NCI-H226 (cell line): Measurements from ENCODE around the gene DHPS.
A peak's percentile ranks its signal among the peaks of the same experiment; 100 is the strongest.
"Not testable (repeated sequence)": the region's sequence is repeated elsewhere in the genome, so short reads cannot be mapped to it uniquely, and the experiment has no call there.

Source experiments
- DNase-seq: peaks from one replicate; pipeline ENCODE4 v3.0.0-alpha.2; 2015

DHPS gene

DNA sequence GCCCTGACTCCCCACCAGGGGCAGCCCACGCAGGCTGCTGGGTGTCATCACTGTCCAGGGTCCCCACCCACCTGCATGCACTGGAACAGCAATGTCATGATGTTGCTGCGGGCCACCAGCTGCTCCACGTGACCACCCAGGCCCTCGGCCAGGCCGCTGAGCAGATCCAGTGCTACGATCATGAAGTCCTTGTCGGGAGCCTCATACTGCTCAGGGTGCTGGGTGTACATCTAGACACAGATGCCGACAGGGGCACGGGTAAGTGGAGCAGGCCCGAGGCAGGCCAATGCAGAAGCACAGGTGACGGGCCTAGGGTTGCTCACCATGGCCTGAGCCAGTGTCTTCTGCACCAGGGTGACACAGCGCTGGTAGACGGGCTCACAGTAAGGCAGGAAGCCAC is 23.5 kb upstream of the DHPS start:
- no peak for DNase-seq

DNA sequence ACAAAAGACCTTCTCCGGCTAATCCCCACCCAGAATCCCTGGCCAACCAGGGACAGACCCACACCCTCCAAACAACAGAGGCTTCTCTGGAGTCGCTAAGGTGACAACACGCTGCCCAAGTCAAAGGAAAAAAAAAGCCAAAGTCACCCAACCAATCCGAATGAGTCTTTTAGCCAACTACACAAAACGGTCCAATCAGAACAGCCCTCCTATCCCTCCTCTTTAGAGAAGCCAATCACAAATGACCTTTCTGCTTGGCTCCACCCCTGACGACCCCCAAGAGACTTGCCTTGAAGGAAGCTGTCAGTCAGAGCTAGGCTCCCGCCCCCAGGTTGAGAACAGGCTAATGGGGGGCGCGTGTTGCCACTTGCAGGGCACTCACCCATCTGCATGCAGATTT is 21.4 kb upstream of the DHPS start:
- peak; percentile 14 for DNase-seq

DNA sequence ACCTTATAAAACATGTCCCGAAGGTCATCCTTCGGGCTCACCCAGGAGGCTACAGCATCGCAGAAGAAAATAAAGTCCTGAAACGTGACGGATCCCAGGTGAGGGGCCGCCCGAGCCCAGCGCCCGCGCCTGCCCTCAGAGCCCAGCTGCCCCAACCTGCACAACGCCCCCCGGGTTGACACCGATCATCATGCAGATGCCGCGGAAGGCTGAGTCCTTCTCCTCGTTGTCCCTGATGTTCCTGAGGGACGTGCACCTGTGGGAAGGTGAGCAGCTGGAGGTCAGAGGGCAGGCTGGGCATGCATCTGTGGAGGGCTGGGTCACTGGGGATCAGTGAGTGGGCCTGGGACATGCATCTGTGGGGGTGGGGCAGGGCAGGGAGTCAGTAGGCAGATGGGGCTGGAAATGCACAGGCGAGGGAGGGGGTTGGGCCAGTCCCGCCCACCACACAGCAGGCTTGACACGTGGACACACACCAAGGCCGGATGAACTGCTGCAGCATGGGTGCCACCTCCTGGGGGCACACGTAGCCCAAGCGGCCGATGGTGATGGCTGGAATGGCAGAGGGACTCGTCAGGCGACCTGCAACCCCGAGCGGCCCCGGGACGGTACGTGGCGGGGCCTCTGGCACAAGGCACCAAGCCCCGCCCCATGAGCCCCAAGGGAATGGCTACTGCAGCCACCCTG is 20.1 kb upstream of the DHPS start:
- DNase-seq, result no peak

DNA sequence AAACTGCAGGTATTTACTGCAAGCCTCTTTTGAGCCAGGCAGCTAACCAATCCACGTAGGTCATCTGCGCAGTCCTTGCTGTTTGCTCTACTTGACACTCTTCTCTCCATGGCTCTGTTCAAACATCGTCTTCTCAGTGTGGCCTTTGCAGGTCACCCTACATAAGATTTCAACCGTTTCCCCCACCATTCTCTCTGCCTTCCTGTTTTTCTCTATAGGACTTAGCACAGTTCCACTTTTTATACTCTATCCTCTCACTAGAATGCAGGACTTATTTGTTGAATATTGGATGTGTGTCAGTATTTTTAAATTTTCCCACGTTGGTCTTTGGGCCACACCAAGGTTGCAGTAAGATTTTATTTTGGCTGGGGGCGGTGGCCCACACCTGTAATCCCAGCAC is 16.5 kb upstream of the DHPS start:
- no peak for DNase-seq

DNA sequence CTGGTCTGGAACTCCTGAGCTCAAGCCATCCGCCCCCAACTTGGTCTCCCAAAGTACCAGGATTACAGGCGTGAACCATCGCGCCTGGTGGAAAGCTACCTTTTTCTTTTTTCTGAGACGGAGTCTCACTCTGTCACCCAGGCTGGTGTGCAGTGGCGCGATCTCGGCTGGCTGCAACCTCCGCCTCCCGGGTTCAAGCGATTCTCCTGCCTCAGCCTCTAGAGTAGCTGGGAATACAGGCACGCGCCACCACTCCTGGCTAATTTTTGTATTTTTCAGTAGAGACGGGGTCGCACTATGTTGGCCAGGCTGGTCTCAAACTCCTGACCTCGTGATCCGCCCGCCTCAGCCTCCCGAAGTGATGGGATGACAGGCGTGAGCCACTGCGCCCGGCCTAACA is 15.7 kb upstream of the DHPS start:
- not testable (repeated sequence) for DNase-seq

DNA sequence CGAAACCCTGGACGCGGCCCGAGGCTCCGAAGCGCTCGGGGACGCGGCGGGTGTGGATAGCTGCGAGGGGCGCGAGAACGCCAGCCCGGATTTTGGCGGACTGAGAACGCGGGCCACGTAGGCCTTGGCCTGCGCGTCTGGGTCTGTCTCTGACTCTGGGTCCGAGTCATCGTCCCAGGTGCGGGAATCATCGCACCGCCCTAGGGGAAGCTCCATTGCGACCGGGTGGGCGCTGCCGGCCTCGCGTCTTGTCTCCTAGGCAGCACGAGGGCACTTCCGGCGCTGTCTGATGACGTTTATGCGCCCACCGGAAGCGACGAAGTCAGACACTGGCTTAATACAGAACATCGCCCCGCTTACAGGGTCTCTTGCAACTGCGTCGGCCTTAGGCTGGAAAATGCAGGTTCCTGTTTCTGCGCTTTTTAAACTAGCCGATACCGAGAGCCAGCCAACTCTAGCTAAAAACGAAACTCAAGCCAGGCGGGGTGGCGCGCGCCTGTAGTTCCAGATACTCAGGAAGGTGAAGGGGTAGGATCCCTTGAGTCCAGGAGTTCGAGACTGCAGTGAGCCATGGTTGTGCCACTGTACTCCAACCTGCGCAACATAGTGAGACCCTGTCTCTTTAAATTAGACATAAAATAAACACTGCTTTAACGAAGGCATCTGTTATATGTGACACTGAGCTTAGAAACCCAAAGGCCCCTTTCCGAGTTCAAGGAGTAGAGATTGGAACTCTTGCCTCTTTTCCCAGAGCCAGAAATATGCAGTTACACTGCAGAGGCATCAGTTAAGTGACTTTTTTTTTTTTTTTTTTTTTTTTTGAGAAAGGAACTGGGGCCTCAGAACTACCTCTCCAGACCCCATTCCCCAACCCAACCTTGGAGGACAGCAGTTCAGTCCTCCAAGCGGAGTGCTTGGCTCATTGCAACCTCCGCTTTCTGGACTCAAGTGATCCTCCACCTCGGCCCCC is 15.0 kb upstream of the DHPS start, which contains the start of gene FBXW9:
FBXW9 (minus strand) TSS at position 266 of the 970 bp plus-strand sequence; CDS start at position 216, 50 bp downstream.
- DNase-seq, result peak; percentile 87

DNA sequence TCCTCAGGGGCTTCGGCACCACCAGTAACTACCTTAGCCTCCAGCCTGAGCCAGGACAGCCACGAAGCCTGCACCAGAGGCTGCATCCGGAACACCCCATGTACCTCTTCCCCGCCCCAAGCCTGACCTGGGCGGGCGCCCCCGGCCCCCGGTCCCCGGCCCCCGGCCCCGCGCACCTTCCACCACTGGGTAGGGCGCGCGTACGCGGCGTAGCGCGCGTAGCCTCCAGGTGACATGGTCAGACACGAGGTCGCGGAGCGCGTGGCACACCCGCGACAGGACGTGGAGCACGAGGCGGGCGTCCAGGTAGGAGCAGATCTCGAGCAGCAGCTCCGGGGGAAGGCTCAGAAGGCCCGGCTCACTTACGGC is 14.3 kb upstream of the DHPS start:
- DNase-seq, result no peak

DNA sequence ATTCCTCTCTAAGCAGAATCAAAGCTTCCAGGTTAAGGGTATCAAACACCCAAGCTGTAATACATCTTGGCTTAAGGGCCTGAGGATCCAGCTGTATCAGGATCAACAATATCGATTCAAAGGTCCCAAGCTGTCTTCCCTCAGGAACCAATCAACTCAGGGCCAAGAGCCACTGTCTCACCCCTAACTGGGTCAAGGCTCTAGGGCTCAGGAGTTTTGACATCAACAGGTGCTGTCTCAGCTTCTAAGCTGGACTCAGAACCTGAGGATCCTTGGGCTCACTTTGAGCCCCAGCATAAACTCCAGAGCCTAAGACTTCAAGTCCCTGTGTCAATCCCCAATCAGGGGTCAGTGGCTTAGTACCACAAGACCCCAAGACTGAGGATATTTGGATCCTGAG is 13.8 kb upstream of the DHPS start:
- DNase-seq, result no peak

DNA sequence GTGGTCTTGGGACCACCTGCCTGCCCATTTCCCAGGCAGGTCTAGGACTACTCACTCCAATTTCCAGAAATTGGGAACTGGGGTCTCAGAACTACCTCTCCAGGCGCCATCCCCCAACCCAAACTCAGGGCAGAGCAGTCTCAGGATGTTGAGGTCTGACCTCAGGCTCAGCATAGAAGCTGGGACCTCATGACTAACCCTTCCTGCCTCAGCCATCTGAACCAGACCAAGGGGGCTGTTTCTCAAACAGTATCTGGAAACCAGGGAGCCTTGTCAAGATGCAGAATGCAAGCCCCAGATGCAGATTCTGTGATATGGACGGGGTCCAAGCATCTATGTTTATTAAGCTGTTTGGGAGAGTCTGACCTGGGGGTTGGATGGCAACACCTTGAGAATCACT is 13.4 kb upstream of the DHPS start:
- DNase-seq, result no peak

DNA sequence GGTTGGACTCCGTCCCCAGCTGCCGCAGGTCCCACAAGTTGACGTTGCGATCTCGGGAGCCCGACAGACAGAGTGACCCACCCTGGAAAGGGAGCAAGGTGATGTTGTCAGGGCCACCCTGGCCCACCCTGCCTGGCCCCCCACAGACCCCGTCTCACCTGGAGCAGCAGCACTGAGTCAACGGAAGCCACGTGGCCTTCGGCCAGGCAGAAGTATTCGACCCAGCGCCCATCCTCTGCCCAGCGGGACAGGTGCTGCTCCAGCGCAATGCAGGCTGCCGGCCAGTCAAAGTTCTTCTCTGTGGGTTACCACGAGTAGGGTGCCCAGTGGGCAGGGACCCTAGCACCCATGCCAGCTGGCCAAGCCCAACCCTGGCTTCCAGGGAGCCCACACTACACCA is 13.0 kb upstream of the DHPS start:
- no peak for DNase-seq

DNA sequence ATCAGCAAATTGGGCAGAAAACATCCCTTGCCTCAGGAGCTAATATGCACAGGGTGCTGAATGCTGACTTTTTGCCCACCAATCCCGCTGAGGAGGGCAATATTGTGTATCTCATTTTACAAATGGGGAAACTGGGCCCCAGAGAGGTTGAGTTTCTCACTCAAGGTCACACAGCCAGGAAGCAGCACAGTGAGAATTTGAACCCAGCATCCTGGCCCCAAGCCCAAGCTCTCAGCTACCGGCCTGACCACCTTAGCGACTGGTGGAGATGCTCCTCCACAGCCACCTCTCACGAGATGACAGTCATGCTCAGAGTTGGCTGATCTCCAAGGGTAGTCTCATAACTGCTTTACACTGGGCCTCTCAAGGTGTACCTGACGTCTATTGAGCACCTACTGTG is 11.3 kb upstream of the DHPS start:
- DNase-seq, result no peak

DNA sequence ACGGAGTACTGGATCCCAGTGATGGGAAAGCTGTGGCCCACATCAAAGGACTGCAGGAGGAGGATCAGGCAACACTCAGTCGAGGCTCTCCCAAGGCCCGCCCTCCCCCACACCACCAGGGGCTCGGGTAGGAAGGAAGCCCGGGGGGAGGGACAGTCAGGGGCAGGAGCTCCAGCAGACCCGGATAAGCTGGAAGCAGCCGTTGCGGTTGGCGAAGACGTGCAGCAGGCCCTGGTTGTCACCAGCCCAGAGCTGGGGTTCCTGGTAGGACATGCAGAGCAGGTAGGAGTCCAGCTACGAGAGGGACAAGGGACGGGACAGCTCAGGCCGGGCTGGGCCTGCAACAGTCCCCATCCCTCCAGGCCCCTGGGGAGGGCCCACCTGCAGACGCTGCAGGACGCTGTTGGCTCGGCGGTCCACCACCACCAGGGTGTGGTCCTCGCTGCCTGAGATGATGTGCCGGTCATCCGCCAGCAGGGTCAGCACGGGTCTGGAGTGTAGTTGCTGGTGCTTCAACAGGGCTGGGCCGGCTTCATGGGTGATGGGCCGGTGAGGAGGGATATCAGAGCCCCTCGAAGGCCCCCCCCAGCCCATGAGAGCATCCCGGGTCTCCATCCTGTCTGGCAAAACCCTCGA is 8.0 kb upstream of the DHPS start:
- DNase-seq, result no peak

DNA sequence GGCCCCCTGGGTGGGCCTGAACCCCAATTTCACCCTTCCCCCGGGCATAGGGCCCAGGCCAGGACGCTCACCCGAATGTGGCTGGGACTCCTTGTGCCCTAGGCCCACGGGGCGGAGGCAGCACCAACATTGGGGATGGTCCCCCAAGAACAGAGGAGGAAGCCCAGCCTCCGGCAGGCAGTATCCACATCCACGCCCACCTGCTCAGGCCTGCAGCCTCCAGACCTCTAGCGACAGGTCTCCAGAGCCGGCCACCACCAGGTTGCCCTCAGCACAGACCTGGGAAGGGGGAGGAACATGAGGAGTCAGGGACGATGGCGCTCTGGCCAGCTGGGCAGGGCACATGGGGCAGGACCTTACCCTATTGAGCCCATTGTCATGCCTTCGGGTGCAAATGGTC is 7.3 kb upstream of the DHPS start:
- DNase-seq, result no peak

DNA sequence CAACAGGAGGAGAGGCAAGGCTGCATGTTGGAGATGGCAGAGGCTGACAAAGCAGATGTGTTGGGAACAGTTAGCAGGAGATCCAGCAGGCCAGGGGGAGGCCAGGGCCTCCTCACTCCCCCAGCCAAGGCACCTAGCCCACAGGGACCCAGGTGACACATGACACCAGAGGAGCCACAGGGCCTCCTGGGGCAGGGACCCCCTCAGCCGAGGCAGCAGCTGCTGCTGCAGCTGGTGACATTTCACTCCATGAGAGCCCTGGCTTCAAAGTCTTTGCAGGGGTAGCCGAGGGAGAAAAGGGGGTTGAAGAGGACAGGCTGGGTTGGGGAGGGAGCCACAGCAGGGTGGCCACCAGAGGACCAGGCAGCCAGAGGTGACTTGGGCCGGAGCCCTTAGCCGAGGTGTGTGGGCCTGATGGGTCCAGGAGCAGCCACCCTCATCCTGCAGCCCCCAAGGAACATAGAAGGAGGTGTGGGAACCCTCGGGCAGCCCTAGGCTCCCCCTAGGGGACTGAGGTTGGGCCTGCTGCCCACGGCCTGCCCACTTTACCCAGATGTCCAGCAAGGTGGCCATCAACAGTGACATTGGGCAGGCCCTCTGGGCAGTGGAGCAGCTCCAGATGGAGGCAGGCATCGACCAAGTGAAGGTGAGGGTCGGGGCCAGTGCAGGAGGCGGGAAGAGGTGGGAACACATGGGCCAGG is 6.0 kb upstream of the DHPS start, which contains the start of gene GNG14:
GNG14 (plus strand) TSS at position 503 of the 701 bp plus-strand sequence; CDS start at position 554, 51 bp downstream.
- DNase-seq, result no peak

DNA sequence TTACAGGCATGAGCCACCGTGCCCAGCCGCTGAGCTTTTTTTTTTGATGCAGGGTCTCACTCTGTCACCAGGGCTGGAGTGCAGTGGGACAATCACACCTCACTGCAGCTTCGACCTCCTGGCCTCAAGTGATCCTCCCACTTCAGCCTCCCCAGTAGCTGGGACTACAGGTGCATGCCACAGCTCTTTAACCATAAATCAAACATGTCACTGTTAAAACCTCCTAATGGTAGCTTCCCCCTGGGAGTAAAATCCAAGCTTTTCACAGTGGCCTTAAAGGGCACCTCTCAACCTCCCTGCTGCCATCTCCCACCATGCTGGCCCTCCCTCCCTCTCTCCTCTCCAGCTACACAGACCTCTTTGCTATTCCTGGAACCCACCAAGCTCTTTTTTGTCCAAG is 4.2 kb upstream of the DHPS start:
- no peak for DNase-seq

DNA sequence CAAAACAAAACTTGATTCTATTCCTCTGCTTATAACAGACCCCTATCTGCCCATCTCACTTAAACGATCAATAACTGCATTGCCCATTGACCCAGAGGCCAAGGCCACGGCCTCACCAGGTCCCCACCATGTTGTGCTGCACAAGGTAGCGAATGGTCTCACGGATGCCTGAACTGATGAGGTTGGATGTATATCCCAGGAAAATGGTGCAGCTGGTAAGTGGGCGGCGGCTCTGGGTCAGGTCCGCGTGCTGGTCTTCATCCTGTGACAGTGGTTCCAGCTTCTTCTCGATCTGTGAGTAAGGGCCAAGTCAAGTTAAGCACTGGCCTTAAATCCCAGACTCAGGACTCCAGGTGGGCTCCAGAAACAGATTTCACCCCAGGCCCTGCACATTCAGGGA is 1.6 kb downstream of the DHPS start:
- no peak for DNase-seq

DNA sequence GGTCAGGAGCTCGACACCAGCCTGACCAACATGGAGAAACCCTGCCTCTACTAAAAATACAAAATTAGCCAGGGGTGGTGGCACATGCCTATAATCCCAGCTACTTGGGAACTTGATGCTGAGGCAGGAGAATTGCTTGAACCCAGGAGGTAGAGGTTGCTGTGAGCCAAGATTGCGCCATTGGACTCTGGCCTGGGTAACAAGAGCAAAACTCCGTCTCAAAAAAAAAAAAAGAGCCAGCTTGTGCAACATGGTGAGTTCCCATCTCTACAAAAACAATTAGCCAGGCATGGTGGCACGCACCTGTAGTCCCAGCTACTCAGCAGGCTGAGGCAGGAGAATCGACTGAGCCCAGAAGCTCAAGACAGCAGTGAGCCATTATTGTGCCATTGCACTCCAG is 3.6 kb downstream of the DHPS start:
- DNase-seq, result not testable (repeated sequence)

DNA sequence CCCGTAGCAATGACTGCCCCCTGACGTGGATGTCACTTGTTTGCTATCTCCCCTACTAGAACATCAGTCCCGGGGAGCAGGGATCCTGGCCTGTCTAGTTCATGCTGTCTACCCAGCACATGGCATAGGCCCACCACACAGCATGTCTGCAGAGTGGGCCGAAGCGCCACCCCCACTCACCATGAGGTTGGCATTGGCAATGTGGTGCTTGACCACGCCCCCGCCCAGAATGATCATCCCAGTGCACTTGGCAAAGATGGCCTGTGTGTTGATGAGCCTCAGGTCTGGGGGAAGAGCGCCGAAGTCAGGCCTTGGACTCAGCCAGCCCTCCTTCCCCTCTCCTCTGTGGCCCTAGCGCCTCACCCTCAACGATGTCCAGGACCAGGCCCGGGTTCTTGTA is 4.8 kb downstream of the DHPS start:
- DNase-seq, result no peak

DNA sequence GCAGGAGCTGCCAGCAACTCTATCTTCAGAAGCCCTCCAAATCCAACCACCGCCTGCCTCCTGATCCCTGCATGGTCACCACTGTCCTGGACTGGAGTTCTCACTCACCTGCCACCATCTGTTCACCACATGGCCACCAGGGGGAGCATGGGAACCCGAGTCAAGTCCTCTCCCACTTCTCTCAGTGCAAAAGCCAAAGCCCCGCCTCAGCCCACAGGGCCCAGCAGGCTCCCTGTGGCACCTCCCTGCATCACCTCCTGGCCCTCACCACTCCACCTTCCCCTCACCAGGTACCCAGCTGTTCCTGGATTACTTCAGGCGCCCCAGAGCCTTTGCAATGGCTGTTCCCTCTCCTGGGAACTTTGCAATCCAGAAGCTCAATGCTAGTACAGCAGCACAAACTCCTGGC is 5.3 kb downstream of the DHPS start:
- peak; percentile 51 for DNase-seq

DNA sequence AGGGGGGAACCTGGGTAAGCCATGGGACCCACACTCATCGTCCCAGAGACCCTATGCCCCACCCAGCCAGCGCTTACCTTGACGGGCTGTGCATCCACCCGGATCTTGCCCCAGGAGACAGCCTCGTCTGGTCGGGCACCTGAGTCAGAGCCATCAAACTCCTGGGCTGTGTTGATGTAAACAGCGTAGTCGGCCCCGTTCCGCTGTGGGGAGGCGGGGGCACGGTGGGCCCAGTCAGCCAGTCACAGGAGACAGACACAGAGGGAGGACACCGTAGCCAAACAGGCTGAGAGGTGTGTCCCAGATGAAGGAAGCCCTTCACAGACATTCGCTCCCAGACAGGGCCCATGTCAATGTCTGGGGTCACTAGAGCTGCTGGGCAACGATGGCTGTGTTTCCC is 5.7 kb downstream of the DHPS start:
- no peak for DNase-seq

DNA sequence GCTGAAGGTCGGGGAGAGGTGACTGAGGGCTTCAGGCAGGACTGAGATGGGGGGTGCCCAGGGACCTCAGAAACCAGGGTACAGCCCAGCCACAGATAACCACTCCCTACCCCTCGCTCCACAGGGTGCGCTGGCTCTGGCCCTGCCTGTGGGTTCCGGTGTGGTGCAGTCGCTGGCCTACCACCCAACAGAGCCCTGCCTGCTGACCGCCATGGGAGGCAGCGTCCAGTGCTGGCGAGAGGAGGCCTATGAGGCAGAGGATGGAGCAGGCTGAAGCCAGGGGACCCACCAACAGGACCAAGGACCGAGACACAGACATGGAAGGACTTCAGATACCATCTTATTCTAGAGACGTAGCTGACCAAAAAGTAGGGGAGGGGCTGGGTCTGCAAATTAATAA is 6.3 kb downstream of the DHPS start:
- no peak for DNase-seq

DNA sequence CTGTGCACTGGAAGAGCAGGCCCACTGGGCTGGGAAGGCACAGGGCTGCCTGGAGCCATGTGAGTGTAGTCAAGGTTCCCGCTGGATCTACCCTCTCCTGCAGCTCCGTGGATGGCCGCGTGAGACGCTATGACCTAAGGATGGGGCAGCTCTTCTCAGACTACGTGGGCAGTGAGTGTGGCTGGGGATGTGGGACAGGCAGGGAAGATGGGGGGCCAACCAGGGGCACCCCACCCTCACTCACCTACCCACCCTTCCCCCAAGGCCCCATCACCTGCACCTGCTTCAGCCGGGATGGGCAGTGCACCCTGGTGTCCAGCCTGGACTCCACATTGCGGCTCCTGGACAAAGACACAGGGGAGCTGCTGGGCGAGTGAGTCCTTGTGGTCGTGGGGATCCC is 8.9 kb downstream of the DHPS start:
- DNase-seq, result no peak
